Heart left ventricle (tissue), 16 donors: Measurements from ENCODE around the gene HEBP1. TPM values are rescaled to one million over a fixed set of nuclear protein-coding genes. Genes with fewer than 3 reads are reported as not detected.

Experiments
- ATAC-seq, 4 donors: fragments of 200-7000 bp; cut with Tn5 transposase; one replicate each; pipeline ENCODE4 v1.9.1; 2020 to 2022; ENCODE audit warnings: moderate library complexity in 4 of 4, mild to moderate bottlenecking in 3 of 4, moderate number of reproducible peaks in 1 of 4
- DNase-seq, 5 donors: peaks; one replicate each; pipeline ENCODE4 v3.0.0-alpha.2; 2020
- H3K27ac ChIP-seq, 12 donors: fragments of 200-600 bp; sonication (generic) in 4 of 12; one replicate each; pipeline versions ENCODE4 v1.5.0 to v1.8.0; 2016 to 2022; ENCODE audit warnings: mild to moderate bottlenecking in 2 of 12
- H3K27me3 ChIP-seq, 9 donors: fragments of 200-600 bp; sonication (generic) in 2 of 9; one replicate each; pipeline versions ENCODE4 v1.5.1 to v1.8.0; 2016 to 2022; ENCODE audit warnings: mild to moderate bottlenecking in 3 of 9
- H3K36me3 ChIP-seq, 9 donors: fragments of 200-600 bp; sonication (generic) in 2 of 9; one replicate each; pipeline versions ENCODE4 v1.5.0 to v1.8.0; 2018 to 2022; ENCODE audit warnings: mild to moderate bottlenecking in 2 of 9
- H3K4me1 ChIP-seq, 12 donors: fragments of 200-600 bp; sonication (generic) in 4 of 12; one replicate each; pipeline versions ENCODE4 v1.5.0 to v1.8.0; 2016 to 2022; ENCODE audit warnings: mild to moderate bottlenecking in 3 of 12
- H3K4me3 ChIP-seq, 12 donors: fragments of 200-600 bp; sonication (generic) in 4 of 12; one replicate each; pipeline versions ENCODE4 v1.5.0 to v1.8.0; 2017 to 2022; ENCODE audit warnings: mild to moderate bottlenecking in 9 of 12, moderate library complexity in 4 of 12
- H3K9me3 ChIP-seq, 12 donors: fragments of 200-600 bp; sonication (generic) in 4 of 12; one replicate each; pipeline versions ENCODE4 v1.5.0 to v1.8.0; 2016 to 2022; ENCODE audit warnings: mild to moderate bottlenecking in 1 of 12
- CTCF ChIP-seq, 12 donors: fragments of 200-600 bp; sonication (generic) in 4 of 12; IDR thresholded peaks; one replicate each; pipeline versions ENCODE4 v1.5.0 to v1.8.0; 2018 to 2022; ENCODE audit warnings: antibody characterized with exemption in 12 of 12, mild to moderate bottlenecking in 5 of 12
- POLR2A ChIP-seq, 2 donors: fragments of 450-650 bp; IDR thresholded peaks; one replicate each; pipeline ENCODE4 v1.6.1; 2017; ENCODE audit warnings: antibody characterized with exemption in 2 of 2, mild to moderate bottlenecking in 2 of 2, moderate library complexity in 2 of 2
- WGBS, 4 donors: extraction: QIAGEN DNeasy Blood & Tissue Kit in 2 of 4; methylation state at CpG; one replicate each; pipeline versions ENCODE4 v1.1.5 to v1.1.7; 2013 to 2018; 5-methylcytosine and 5-hydroxymethylcytosine counted together
- intact Hi-C, 10 donors: fragments of 100-400 bp; cut with DNase I; formaldehyde crosslinking; loops; one replicate each; pipeline versions ENCODE4 v1.11.1 to v1.14.2; 2022
- polyA plus RNA-seq, 2 donors: library from polyadenylated mRNA; stranded (reverse); fragments of 200-250 nt; gene quantifications; one replicate each; pipeline ENCODE4 v1.2.3, GENCODE V29; 2013
- total RNA-seq, 9 donors: library from RNA; depleted of rRNA in 2 of 9; stranded (reverse); fragments of >200 nt in 2 of 9; fragmentation: NEBNext Ultra II Directional in 3 of 9; extraction: Animal tissue kit (Norgen Biotek cat#: 25700) in 3 of 9; gene quantifications; one replicate each; pipeline versions ENCODE4 v1.1.0 to v1.2.4, GENCODE V29; 2016 to 2023
- donor health status: ischemic (EF 13 %, LVEDD 7.1; RV severe dilation, severe dysfunction).
- donor health status: healthy with polysubstance abuse.
- donor health status: DM: no; HTN: yes; CAD: no.
- donor health status: DM: no; HTN: no; CAD: no.
- donor health status: ischemic (EF 25% LVEDD 6.9; RV normal size, moderate dysfunction).
- donor health status: ischemic (EF 25% LVEDD 5.7; RV mildly dilated, moderate dysfunction).
- donor health status: healthy.
- donor health status: DM: yes; HTN: yes; CAD: no.
- donor health status: ischemic (EF 35%, LVEDD 5.7; RV mildly dilated, moderate dysfunction).
- donor health status: nonischemic (EF 11% LVEDD 7.7; RV severe dilation, severe dysfunction).
- donor health status: DM: yes; HTN: yes; CAD: no.
- donor health status: PGD.
- donor health status: ischemic (EF 29% LVEDD 5.4; RV normal size, mild dysfunction).
- donor health status: nonischemic (EF 23%, LVEDD 6.1; RV moderate dilation, normal function).

HEBP1 gene
- total and polyA plus RNA-seq, 11 donors: 26.3 to 88.1 (median 52.6) TPM

- intact Hi-C loops: no loop called here
- peaks cover 0 to 22% (median 7%) of the 10 kb centered on the region in 12 donors for H3K4me1 ChIP-seq
Measured at GRCh38 chr12:12977231-12977630, 22.8 kb downstream of the HEBP1 start.

GRCh38 chr12:12976366-12976765 is 23.7 kb downstream of the HEBP1 start:
- H3K4me1 ChIP-seq: peaks cover 0 to 22% (median 7%) of the 10 kb centered on the region in 12 donors
- ATAC-seq (peak in 3 of 4 donors; percentile 46 to 81 (median 76)), DNase-seq (no peak)
- 72 to 83% (median 79%) methylated on average over 2 of the region's 2 CpGs for WGBS, 4 donors
- intact Hi-C loops: no loop called here
- peak overlapping the region in 4 of 12 donors; percentile 29 to 46 (median 31) for H3K27ac ChIP-seq
- peaks cover 0 to 18% (median 4%) of the 10 kb centered on the region in 12 donors for H3K9me3 ChIP-seq
- H3K4me3 ChIP-seq: no peak overlapping the region
- TF ChIP-seq POLR2A (IDR thresholded peaks at IDR 0.05): no peak
- TF ChIP-seq CTCF (IDR thresholded peaks at IDR 0.05): no peak
- peaks cover 3 to 90% (median 75%) of the 10 kb centered on the region in 9 donors for H3K36me3 ChIP-seq
- H3K27me3 ChIP-seq: no peaks in the 10 kb centered on the region

More at GRCh38 chr12:12977231-12977630, 22.8 kb downstream of the HEBP1 start:
- Histone ChIP-seq H3K27ac (peak overlapping the region in 1 of 12 donors; percentile 44), H3K4me3 (no peak overlapping the region), H3K36me3 (peaks cover 3 to 90% (median 74%) of the 10 kb centered on the region in 9 donors), H3K27me3 (no peaks in the 10 kb centered on the region), H3K9me3 (peaks cover 0 to 15% (median 4%) of the 10 kb centered on the region in 12 donors)
- WGBS, 4 donors: 93 to 97% (median 95%) methylated on average over 4 of the region's 4 CpGs
- TF ChIP-seq POLR2A (IDR thresholded peaks at IDR 0.05) (no peak), CTCF (IDR thresholded peaks at IDR 0.05) (no peak)
- ATAC-seq (no peak), DNase-seq (no peak)

GRCh38 chr12:12975322-12976077 is 24.6 kb downstream of the HEBP1 start:
- ATAC-seq: peak; percentile 31 to 57 (median 38)
- H3K4me3 ChIP-seq: no peak overlapping the region
- H3K4me1 ChIP-seq: peaks cover 0 to 21% (median 7%) of the 10 kb centered on the region in 12 donors
- H3K9me3 ChIP-seq: peaks cover 0 to 18% (median 4%) of the 10 kb centered on the region in 12 donors
- H3K36me3 ChIP-seq: peaks cover 3 to 85% (median 71%) of the 10 kb centered on the region in 9 donors
- H3K27me3 ChIP-seq: no peaks in the 10 kb centered on the region
- TF ChIP-seq CTCF (IDR thresholded peaks at IDR 0.05) (peak in 5 of 12 donors; percentile 9 to 46 (median 18)), POLR2A (IDR thresholded peaks at IDR 0.05) (no peak)
- no peak for DNase-seq
- 78 to 85% (median 82%) methylated on average over 14 of the region's 14 CpGs for WGBS, 4 donors
- peak overlapping the region in 4 of 12 donors; percentile 9 to 46 (median 28) for H3K27ac ChIP-seq
- intact Hi-C loops: no loop called here

DNA sequence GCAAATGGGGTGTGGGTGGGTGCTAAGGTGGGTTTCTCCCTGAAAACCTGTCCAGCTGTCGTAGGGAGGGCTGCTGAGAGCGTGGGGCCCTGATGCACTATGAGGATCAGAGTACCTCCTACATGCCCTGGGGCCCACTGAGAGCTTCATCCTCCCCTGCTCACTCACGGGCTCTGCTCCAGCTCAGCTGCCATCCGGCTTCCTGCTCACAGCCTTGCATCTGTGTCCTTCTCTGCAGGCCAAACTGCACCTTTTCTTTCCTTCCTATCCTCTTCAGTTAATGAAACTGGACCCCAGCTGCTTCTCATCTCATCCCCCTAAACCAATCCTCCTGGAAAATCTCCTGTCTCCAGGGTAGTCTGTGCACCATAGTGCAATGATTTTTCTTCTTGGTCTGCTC is 25.9 kb downstream of the HEBP1 start:
- Histone ChIP-seq H3K4me3 (no peak overlapping the region), H3K27ac (no peak overlapping the region), H3K27me3 (no peaks in the 10 kb centered on the region), H3K36me3 (peaks cover 3 to 79% (median 62%) of the 10 kb centered on the region in 9 donors), H3K4me1 (peaks cover 0 to 10% (median 0%) of the 10 kb centered on the region in 12 donors), H3K9me3 (peaks cover 0 to 18% (median 4%) of the 10 kb centered on the region in 12 donors)
- DNase-seq (no peak), ATAC-seq (no peak)
- TF ChIP-seq POLR2A (IDR thresholded peaks at IDR 0.05) (no peak), CTCF (IDR thresholded peaks at IDR 0.05) (no peak)
- intact Hi-C loops: no loop called here
- 89 to 99% (median 97%) methylated on average over 4 of the region's 4 CpGs for WGBS, 4 donors
